Lower lobe of right lung (tissue), 2 donors: Measurements from ENCODE around the gene SGPL1. TPM values are rescaled to one million over a fixed set of nuclear protein-coding genes. Genes with fewer than 3 reads are reported as not detected.

Experiments
- ATAC-seq, 2 donors: fragments of 200-7000 bp; cut with Tn5 transposase; one replicate each; pipeline ENCODE4 v1.9.1; 2020 to 2022; ENCODE audit warnings: mild to moderate bottlenecking in 2 of 2, moderate library complexity in 2 of 2
- DNase-seq: peaks from one replicate; pipeline ENCODE4 v3.0.0-alpha.2; 2020
- H3K27ac ChIP-seq: fragments of 200-600 bp; one replicate; pipeline ENCODE4 v1.8.0; 2022
- H3K27me3 ChIP-seq: fragments of 200-600 bp; one replicate; pipeline ENCODE4 v1.8.0; 2022; ENCODE audit warnings: low read depth
- H3K36me3 ChIP-seq: fragments of 200-600 bp; one replicate; pipeline ENCODE4 v1.8.0; 2022; ENCODE audit warnings: mild to moderate bottlenecking
- H3K4me1 ChIP-seq: fragments of 200-600 bp; one replicate; pipeline ENCODE4 v1.8.0; 2022
- H3K4me3 ChIP-seq: fragments of 200-600 bp; one replicate; pipeline ENCODE4 v1.8.0; 2022; ENCODE audit warnings: mild to moderate bottlenecking
- H3K9me3 ChIP-seq: fragments of 200-600 bp; one replicate; pipeline ENCODE4 v1.8.0; 2022
- CTCF ChIP-seq: fragments of 200-600 bp; IDR thresholded peaks from one replicate; pipeline ENCODE4 v1.8.0; 2022; ENCODE audit warnings: antibody characterized with exemption, mild to moderate bottlenecking
- intact Hi-C: fragments of 100-400 bp; cut with DNase I; formaldehyde crosslinking; loops from one replicate; pipeline ENCODE4 v1.11.0; 2022
- total RNA-seq: library from RNA; stranded (reverse); fragmentation: NEBNext Ultra II Directional; extraction: Animal tissue kit (Norgen Biotek cat#: 25700); gene quantifications from one replicate; pipeline ENCODE4 v1.2.1, GENCODE V29; 2021
- donor health status: DM: no; HTN: yes; CAD: no; lungs with severe emphysema.

SGPL1 gene
- total RNA-seq, 1 donor from 2014 or later: 41.2 TPM

GRCh38 chr10:70846795-70847194, 31.0 kb downstream of the SGPL1 start:
- no peaks in the 10 kb centered on the region for H3K27me3 ChIP-seq
- H3K9me3 ChIP-seq: no peaks in the 10 kb centered on the region
- ATAC-seq: no peak
- peaks cover 36% of the 10 kb centered on the region for H3K36me3 ChIP-seq
- H3K4me3 ChIP-seq: no peak overlapping the region
- intact Hi-C loops: no loop called here
- no peak for TF ChIP-seq CTCF
- H3K27ac ChIP-seq: no peak overlapping the region
- H3K4me1 ChIP-seq: peaks cover 8% of the 10 kb centered on the region
- DNase-seq: no peak

- Histone ChIP-seq H3K9me3 (no peaks in the 10 kb centered on the region), H3K4me3 (no peak overlapping the region), H3K4me1 (peaks cover 8% of the 10 kb centered on the region), H3K36me3 (peaks cover 39% of the 10 kb centered on the region), H3K27me3 (no peaks in the 10 kb centered on the region), H3K27ac (no peak overlapping the region)
- TF ChIP-seq CTCF: no peak
- ATAC-seq (no peak), DNase-seq (no peak)
- intact Hi-C loops: no loop called here
Measured at GRCh38 chr10:70847659-70848360, 32.1 kb downstream of the SGPL1 start.

- H3K36me3 ChIP-seq: peaks cover 46% of the 10 kb centered on the region
- intact Hi-C loops: no loop called here
- H3K27me3 ChIP-seq: no peaks in the 10 kb centered on the region
- H3K4me3 ChIP-seq: no peak overlapping the region
- TF ChIP-seq CTCF: no peak
- H3K9me3 ChIP-seq: no peaks in the 10 kb centered on the region
- DNase-seq (no peak), ATAC-seq (no peak)
- no peak overlapping the region for H3K27ac ChIP-seq
- no peaks in the 10 kb centered on the region for H3K4me1 ChIP-seq
Measured at GRCh38 chr10:70849582-70850016, 33.9 kb downstream of the SGPL1 start.

GRCh38 chr10:70850097-70850496, 34.3 kb downstream of the SGPL1 start:
- no peak for DNase-seq
- Histone ChIP-seq H3K27me3 (no peaks in the 10 kb centered on the region), H3K4me1 (no peaks in the 10 kb centered on the region), H3K9me3 (no peaks in the 10 kb centered on the region), H3K4me3 (no peak overlapping the region), H3K27ac (no peak overlapping the region), H3K36me3 (peaks cover 45% of the 10 kb centered on the region)
- no peak for ATAC-seq
- intact Hi-C loops: no loop called here
- no peak for TF ChIP-seq CTCF

GRCh38 chr10:70851597-70852475, 36.1 kb downstream of the SGPL1 start:
- no peak overlapping the region for H3K27ac ChIP-seq
- intact Hi-C loops: no loop called here
- no peaks in the 10 kb centered on the region for H3K9me3 ChIP-seq
- no peak for TF ChIP-seq CTCF
- H3K4me3 ChIP-seq: no peak overlapping the region
- ATAC-seq (no peak), DNase-seq (no peak)
- H3K4me1 ChIP-seq: peaks cover 1% of the 10 kb centered on the region
- H3K36me3 ChIP-seq: peaks cover 36% of the 10 kb centered on the region
- no peaks in the 10 kb centered on the region for H3K27me3 ChIP-seq
